ENCODE measurements around the gene HIPK4. TPM values are rescaled to one million over a fixed set of nuclear protein-coding genes. Genes with fewer than 3 reads are reported as not detected.

HIPK4 gene
- total RNA-seq, 1 experiment from 2014 or later, result 0.31 TPM

- TF ChIP-seq SMAD3 (CRISPR knock-in tag; IDR thresholded peaks at IDR 0.05; ENCODE audit: borderline replicate concordance) (no peak), SMAD4 (CRISPR knock-in tag; IDR thresholded peaks at IDR 0.05) (no peak), RELA (CRISPR knock-in tag; IDR thresholded peaks at IDR 0.05; ENCODE audit: borderline replicate concordance) (no peak), ZSCAN18 (CRISPR knock-in tag; IDR thresholded peaks at IDR 0.05) (no peak), FOXP1 (CRISPR knock-in tag; IDR thresholded peaks at IDR 0.05; ENCODE audit: borderline replicate concordance) (0 out of 2 replicates have a peak, but pooled peaks have one; percentile 22)
Observed at GRCh38 chr19:40366697-40367561, 23.1 kb downstream of the HIPK4 start (continued).

- Mint-ChIP-seq H3K36me3 (peaks cover 7% of the 10 kb centered on the region), H3K4me3 (peak overlapping the region; percentile 65), H3K27ac (no peak overlapping the region), H3K4me1 (peaks cover 12% of the 10 kb centered on the region), H3K27me3 (ENCODE audit: low read depth) (peaks cover 5% of the 10 kb centered on the region; the same call in 1 of the 2 replicates), H3K9me3 (no peaks in the 10 kb centered on the region)
- no peak for TF ChIP-seq E2F1 (CRISPR knock-in tag; IDR thresholded peaks at IDR 0.05)
- peak; percentile 80 for TF ChIP-seq SP1 (CRISPR knock-in tag; conservative IDR thresholded peaks at IDR 0.05)
- DNase-seq (ENCODE audit: low spot score), result peak; percentile 89
- ChIA-PET POLR2A (interaction anchor here (0.6 to 1.2 kb wide), 8 partner anchors 24 to 77 kb away, joined by 3 to 4 read pairs (median 3); partner anchors contain the start of gene PRX), CTCF (interaction anchor here (0.9 to 4.1 kb wide), 14 partner anchors 9 to 233 kb away, joined by 3 to 28 read pairs (median 4); partner anchors contain the start of genes BLVRB, C19orf47, PLD3 and TTC9B)
- ATAC-seq, result peak; percentile 82
Observed at GRCh38 chr19:40365613-40366401, 24.2 kb downstream of the HIPK4 start.

DNA sequence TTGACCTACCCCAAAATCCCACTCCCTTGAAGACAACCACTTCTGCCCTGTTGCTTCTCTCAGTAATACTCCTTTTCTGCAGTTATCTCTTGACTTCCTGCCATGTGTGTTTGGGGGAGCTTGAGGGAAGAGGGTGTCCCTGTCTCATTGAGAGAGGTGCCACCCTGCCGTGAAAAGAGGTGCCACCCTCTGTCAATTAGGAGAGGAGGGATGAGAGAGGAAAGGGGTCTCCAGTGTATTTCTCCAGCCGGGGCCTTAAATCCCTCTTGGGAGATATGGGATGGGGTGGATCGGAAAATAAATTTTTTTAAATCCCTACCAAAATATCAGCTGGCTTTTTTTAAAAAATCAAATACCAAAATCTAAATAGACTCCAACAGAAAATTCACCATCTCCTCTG lies 25.0 kb downstream of the HIPK4 start:
- no peaks in the 10 kb centered on the region for H3K9me3 Mint-ChIP-seq
- ChIA-PET CTCF (interaction anchor here (0.9 to 4.1 kb wide), 9 partner anchors 10 to 99 kb away, joined by 3 to 28 read pairs (median 7); partner anchors contain the start of genes C19orf47 and PLD3), POLR2A (interaction anchor here (0.7 to 1.2 kb wide), 6 partner anchors 24 to 78 kb away, joined by 3 to 4 read pairs (median 3); partner anchors contain the start of gene PRX)
- no peak for DNase-seq (ENCODE audit: low spot score)
- H3K4me1 Mint-ChIP-seq, result peaks cover 12% of the 10 kb centered on the region
- H3K27ac Mint-ChIP-seq, result no peak overlapping the region
- H3K4me3 Mint-ChIP-seq, result peak overlapping the region; percentile 65
- TF ChIP-seq CREB1 (CRISPR knock-in tag; IDR thresholded peaks at IDR 0.05), result no peak
- TF ChIP-seq, protein P1, sequence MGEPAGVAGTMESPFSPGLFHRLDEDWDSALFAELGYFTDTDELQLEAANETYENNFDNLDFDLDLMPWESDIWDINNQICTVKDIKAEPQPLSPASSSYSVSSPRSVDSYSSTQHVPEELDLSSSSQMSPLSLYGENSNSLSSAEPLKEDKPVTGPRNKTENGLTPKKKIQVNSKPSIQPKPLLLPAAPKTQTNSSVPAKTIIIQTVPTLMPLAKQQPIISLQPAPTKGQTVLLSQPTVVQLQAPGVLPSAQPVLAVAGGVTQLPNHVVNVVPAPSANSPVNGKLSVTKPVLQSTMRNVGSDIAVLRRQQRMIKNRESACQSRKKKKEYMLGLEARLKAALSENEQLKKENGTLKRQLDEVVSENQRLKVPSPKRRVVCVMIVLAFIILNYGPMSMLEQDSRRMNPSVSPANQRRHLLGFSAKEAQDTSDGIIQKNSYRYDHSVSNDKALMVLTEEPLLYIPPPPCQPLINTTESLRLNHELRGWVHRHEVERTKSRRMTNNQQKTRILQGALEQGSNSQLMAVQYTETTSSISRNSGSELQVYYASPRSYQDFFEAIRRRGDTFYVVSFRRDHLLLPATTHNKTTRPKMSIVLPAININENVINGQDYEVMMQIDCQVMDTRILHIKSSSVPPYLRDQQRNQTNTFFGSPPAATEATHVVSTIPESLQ (CRISPR knock-in tag; IDR thresholded peaks at IDR 0.05), result no peak
- TF ChIP-seq, protein P2, sequence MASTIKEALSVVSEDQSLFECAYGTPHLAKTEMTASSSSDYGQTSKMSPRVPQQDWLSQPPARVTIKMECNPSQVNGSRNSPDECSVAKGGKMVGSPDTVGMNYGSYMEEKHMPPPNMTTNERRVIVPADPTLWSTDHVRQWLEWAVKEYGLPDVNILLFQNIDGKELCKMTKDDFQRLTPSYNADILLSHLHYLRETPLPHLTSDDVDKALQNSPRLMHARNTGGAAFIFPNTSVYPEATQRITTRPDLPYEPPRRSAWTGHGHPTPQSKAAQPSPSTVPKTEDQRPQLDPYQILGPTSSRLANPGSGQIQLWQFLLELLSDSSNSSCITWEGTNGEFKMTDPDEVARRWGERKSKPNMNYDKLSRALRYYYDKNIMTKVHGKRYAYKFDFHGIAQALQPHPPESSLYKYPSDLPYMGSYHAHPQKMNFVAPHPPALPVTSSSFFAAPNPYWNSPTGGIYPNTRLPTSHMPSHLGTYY (CRISPR knock-in tag; IDR thresholded peaks at IDR 0.05), result no peak
- no peak for TF ChIP-seq USF2 (CRISPR knock-in tag; IDR thresholded peaks at IDR 0.05)
- no peak for TF ChIP-seq TCF7 (CRISPR knock-in tag; IDR thresholded peaks at IDR 0.05; ENCODE audit: low read depth)
- TF ChIP-seq, protein P3, sequence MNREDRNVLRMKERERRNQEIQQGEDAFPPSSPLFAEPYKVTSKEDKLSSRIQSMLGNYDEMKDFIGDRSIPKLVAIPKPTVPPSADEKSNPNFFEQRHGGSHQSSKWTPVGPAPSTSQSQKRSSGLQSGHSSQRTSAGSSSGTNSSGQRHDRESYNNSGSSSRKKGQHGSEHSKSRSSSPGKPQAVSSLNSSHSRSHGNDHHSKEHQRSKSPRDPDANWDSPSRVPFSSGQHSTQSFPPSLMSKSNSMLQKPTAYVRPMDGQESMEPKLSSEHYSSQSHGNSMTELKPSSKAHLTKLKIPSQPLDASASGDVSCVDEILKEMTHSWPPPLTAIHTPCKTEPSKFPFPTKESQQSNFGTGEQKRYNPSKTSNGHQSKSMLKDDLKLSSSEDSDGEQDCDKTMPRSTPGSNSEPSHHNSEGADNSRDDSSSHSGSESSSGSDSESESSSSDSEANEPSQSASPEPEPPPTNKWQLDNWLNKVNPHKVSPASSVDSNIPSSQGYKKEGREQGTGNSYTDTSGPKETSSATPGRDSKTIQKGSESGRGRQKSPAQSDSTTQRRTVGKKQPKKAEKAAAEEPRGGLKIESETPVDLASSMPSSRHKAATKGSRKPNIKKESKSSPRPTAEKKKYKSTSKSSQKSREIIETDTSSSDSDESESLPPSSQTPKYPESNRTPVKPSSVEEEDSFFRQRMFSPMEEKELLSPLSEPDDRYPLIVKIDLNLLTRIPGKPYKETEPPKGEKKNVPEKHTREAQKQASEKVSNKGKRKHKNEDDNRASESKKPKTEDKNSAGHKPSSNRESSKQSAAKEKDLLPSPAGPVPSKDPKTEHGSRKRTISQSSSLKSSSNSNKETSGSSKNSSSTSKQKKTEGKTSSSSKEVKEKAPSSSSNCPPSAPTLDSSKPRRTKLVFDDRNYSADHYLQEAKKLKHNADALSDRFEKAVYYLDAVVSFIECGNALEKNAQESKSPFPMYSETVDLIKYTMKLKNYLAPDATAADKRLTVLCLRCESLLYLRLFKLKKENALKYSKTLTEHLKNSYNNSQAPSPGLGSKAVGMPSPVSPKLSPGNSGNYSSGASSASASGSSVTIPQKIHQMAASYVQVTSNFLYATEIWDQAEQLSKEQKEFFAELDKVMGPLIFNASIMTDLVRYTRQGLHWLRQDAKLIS (CRISPR knock-in tag; IDR thresholded peaks at IDR 0.05; ENCODE audit: borderline replicate concordance), result no peak
- no peak for TF ChIP-seq RORB (CRISPR knock-in tag; IDR thresholded peaks at IDR 0.05)
- no peak for TF ChIP-seq JAZF1 (CRISPR knock-in tag; IDR thresholded peaks at IDR 0.05)
- H3K27me3 Mint-ChIP-seq (ENCODE audit: low read depth), result peaks cover 5% of the 10 kb centered on the region; the same call in 1 of the 2 replicates
- ATAC-seq, result no peak
- H3K36me3 Mint-ChIP-seq, result peaks cover 4% of the 10 kb centered on the region

Measured in WTC11 (cell line).